OCI-LY7 (cell line): Measurements from ENCODE around the gene IQCB1. TPM values are rescaled to one million over a fixed set of nuclear protein-coding genes. Genes with fewer than 3 reads are reported as not detected.

ENCODE experiments used
- BruUV-seq: library from RNA; stranded (reverse); fragments of 400-500 nt; replicated peaks from 2 replicates; lab custom pipeline; 2021; lab: Mats Ljungman, UMichigan
- CTCF ChIA-PET: fragments of 300-600 bp; sonication (Branson Sonifier 250); formaldehyde crosslinking; loops from one replicate; lab custom pipeline; 2022; ENCODE audit warnings: antibody characterized with exemption; ENCODE audit not compliant: unreplicated experiment; lab: Charles Lee
- POLR2A ChIA-PET: fragments of 300-600 bp; sonication (Branson Sonifier 250); formaldehyde crosslinking; loops from one replicate; lab custom pipeline; 2022; ENCODE audit warnings: antibody characterized with exemption; lab: Charles Lee
- DNase-seq: peaks from one replicate; pipeline ENCODE4 v3.0.0-alpha.2; 2015; ENCODE audit warnings: low spot score
- H2AFZ ChIP-seq: fragments of 200-600 bp; sonication (generic), shearing (Covaris generic); 2 replicates; pipeline ENCODE4 v1.6.1; 2014; ENCODE audit warnings: mild to moderate bottlenecking, antibody characterized with exemption, low read length, moderate library complexity
- H3K27ac ChIP-seq: fragments of 200-600 bp; sonication (generic); 2 replicates; pipeline ENCODE4 v1.5.1; 2014; ENCODE audit warnings: mixed run types, low read depth, mild to moderate bottlenecking, moderate library complexity, low read length, inconsistent platforms; ENCODE audit not compliant: poor library complexity, severe bottlenecking
- H3K36me3 ChIP-seq: fragments of 200-600 bp; sonication (generic); 2 replicates; pipeline ENCODE4 v1.6.1; 2014; ENCODE audit warnings: mild to moderate bottlenecking, antibody characterized with exemption, low read length, moderate library complexity, mixed read lengths; ENCODE audit not compliant: insufficient read depth
- H3K4me1 ChIP-seq: fragments of 200-600 bp; sonication (generic); 2 replicates; pipeline ENCODE4 v1.5.1; 2014; ENCODE audit warnings: mild to moderate bottlenecking, low read length; ENCODE audit not compliant: insufficient read depth, poor library complexity, severe bottlenecking
- H3K4me2 ChIP-seq: fragments of 200-600 bp; sonication (generic); 2 replicates; pipeline ENCODE4 v1.6.1; 2014; ENCODE audit warnings: mild to moderate bottlenecking, low read length
- H3K4me3 ChIP-seq: fragments of 200-600 bp; sonication (generic); 2 replicates; pipeline ENCODE4 v1.5.1; 2014; ENCODE audit warnings: mild to moderate bottlenecking, low read depth, low read length; ENCODE audit not compliant: poor library complexity, severe bottlenecking
- H3K79me2 ChIP-seq: fragments of 200-600 bp; sonication (generic); 2 replicates; pipeline ENCODE4 v1.6.1; 2016; ENCODE audit warnings: low read depth, mild to moderate bottlenecking, low read length, moderate library complexity, mixed read lengths; ENCODE audit not compliant: insufficient read depth
- H3K9me2 ChIP-seq: fragments of 200-600 bp; sonication (generic); 2 replicates; pipeline ENCODE4 v1.6.1; 2016; ENCODE audit warnings: mild to moderate bottlenecking, low read length, mixed read lengths; ENCODE audit not compliant: insufficient read depth
- H3K9me3 ChIP-seq: fragments of 200-600 bp; sonication (generic); 2 replicates; pipeline ENCODE4 v1.6.1; 2014; ENCODE audit warnings: mild to moderate bottlenecking, mixed run types, low read length, mixed read lengths
- H4K20me1 ChIP-seq: fragments of 200-600 bp; sonication (generic); 2 replicates; pipeline ENCODE4 v1.6.1; 2014; ENCODE audit warnings: mild to moderate bottlenecking, antibody characterized with exemption, low read length, moderate library complexity, mixed read lengths; ENCODE audit not compliant: insufficient read depth
- EZH2phosphoT487 ChIP-seq: fragments of 200-600 bp; sonication (generic); IDR thresholded peaks from 2 replicates; pipeline ENCODE4 v1.6.1; 2018; ENCODE audit warnings: low read depth, borderline replicate concordance, mild to moderate bottlenecking, mixed run types, antibody characterized with exemption, low read length, moderate library complexity, mixed read lengths
- intact Hi-C: fragments of 100-400 bp; cut with micrococcal nuclease; formaldehyde crosslinking; loops from one replicate; pipeline ENCODE4 v1.10.0; 2022; ENCODE audit not compliant: unreplicated experiment
- total RNA-seq, 2 experiments: library from RNA; depleted of rRNA in 1 of 2; stranded (reverse); fragments of >200 nt in 1 of 2; shearing (Covaris generic) in 1 of 2; gene quantifications; 2 replicates each; pipeline ENCODE4 v1.2.3, GENCODE V29; 2014 to 2022
- TF ChIP-seq, protein P1 (sequence below): fragments of 200-600 bp; sonication (generic); conservative IDR thresholded peaks from 2 replicates; pipeline ENCODE4 v1.5.1; 2014; ENCODE audit warnings: mild to moderate bottlenecking, antibody characterized with exemption, low read length, moderate library complexity, mixed read lengths

Gene IQCB1
- total RNA-seq, 2 experiments from 2014 or later, result 77.5 to 100 TPM

DNA sequence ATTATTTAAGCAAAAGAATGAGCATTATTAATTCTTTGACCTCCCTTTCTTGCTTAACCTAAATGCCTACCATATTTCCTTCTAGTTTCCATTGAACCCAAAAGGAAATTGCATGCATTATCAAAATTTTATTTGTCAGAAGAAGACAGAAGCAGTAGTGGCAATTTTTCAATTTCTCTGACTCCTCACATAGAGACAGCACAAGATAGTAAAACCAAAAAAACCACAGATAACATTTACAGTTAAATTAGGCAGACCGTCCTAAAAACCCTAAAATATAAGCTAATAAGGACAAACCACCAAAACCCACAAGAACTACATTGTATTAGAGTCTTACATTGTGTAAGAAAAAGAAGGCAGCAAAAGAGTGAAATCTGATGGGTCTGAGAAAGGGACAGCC lies 112.4 kb downstream of the IQCB1 start:
- no TSS peak for BruUV-seq
- Histone ChIP-seq H3K4me2 (no peak overlapping the region), H3K36me3 (peaks cover 69% of the 10 kb centered on the region), H2AFZ (no peak overlapping the region), H3K9me3 (no peaks in the 10 kb centered on the region), H4K20me1 (no peaks in the 10 kb centered on the region), H3K79me2 (no peaks in the 10 kb centered on the region), H3K4me1 (peaks cover 4% of the 10 kb centered on the region), H3K27ac (no peak overlapping the region), H3K9me2 (no peaks in the 10 kb centered on the region), H3K4me3 (no peak overlapping the region)
- no peak for DNase-seq
- ChIA-PET POLR2A (no interaction called here), CTCF (no interaction called here)
- intact Hi-C loops, result no loop called here
- TF ChIP-seq, protein P1, sequence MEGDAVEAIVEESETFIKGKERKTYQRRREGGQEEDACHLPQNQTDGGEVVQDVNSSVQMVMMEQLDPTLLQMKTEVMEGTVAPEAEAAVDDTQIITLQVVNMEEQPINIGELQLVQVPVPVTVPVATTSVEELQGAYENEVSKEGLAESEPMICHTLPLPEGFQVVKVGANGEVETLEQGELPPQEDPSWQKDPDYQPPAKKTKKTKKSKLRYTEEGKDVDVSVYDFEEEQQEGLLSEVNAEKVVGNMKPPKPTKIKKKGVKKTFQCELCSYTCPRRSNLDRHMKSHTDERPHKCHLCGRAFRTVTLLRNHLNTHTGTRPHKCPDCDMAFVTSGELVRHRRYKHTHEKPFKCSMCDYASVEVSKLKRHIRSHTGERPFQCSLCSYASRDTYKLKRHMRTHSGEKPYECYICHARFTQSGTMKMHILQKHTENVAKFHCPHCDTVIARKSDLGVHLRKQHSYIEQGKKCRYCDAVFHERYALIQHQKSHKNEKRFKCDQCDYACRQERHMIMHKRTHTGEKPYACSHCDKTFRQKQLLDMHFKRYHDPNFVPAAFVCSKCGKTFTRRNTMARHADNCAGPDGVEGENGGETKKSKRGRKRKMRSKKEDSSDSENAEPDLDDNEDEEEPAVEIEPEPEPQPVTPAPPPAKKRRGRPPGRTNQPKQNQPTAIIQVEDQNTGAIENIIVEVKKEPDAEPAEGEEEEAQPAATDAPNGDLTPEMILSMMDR, result no peak
- no peak for TF ChIP-seq EZH2phosphoT487

DNA sequence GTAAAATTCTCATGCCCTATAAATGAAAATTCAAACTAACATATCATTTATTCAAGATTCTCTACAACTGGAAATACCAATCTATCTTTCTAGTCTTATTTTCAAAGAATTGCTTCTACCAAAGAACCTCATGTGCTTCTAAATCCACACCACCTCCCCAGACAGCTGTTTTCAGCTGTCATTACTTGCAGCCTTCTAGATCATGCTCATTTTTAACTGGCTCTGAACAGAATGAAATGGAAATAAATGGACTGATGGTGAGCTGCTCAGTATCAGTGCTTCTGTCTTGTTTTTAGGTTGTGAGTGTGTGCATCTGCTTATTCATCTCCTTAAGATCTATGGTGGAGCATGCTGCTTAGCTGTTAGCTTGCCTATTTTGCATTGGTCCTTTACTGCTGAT lies 114.7 kb downstream of the IQCB1 start:
- Histone ChIP-seq H3K4me3 (no peak overlapping the region), H3K4me2 (no peak overlapping the region), H2AFZ (no peak overlapping the region), H3K79me2 (no peaks in the 10 kb centered on the region), H3K36me3 (peaks cover 76% of the 10 kb centered on the region), H3K4me1 (peaks cover 4% of the 10 kb centered on the region), H4K20me1 (no peaks in the 10 kb centered on the region), H3K9me2 (no peaks in the 10 kb centered on the region), H3K9me3 (no peaks in the 10 kb centered on the region), H3K27ac (no peak overlapping the region)
- intact Hi-C loops, result no loop called here
- no peak for DNase-seq
- POLR2A ChIA-PET, result interaction anchor here (1.2 to 1.3 kb wide), 3 partner anchors 8 to 23 kb away, joined by 4 read pairs; no protein-coding TSS in a partner anchor
- TSS peak; percentile 44 for BruUV-seq
- TF ChIP-seq EZH2phosphoT487, result no peak
- TF ChIP-seq, protein P1, result no peak
- CTCF ChIA-PET, result no interaction called here

Other genes with a start within 250 kb of the IQCB1 start
- gene FBXO40, start 241.7 kb downstream of the IQCB1 start, total RNA-seq (2014; rRNA removed; shearing (Covaris generic)), result not detected in 2 replicates
- not detected in 2 replicates for gene FBXO40, start 241.7 kb downstream of the IQCB1 start, total RNA-seq (2022)
- gene HCLS1, start 174.2 kb downstream of the IQCB1 start, total RNA-seq (2014; rRNA removed; shearing (Covaris generic)), result 124 and 167 TPM in 2 replicates
- 235 and 241 TPM in 2 replicates for gene HCLS1, start 174.2 kb downstream of the IQCB1 start, total RNA-seq (2022)
- gene GOLGB1, start 85.3 kb downstream of the IQCB1 start, total RNA-seq (2014; rRNA removed; shearing (Covaris generic)), result 11.5 and 15.4 TPM in 2 replicates
- 30.3 and 32.1 TPM in 2 replicates for gene GOLGB1, start 85.3 kb downstream of the IQCB1 start, total RNA-seq (2022)
- gene EAF2, start 149 bp upstream of the IQCB1 start, total RNA-seq (2014; rRNA removed; shearing (Covaris generic)), result 66.3 and 78.1 TPM in 2 replicates
- gene EAF2, start 149 bp upstream of the IQCB1 start, total RNA-seq (2022), result 131 and 132 TPM in 2 replicates
- 14.0 and 15.1 TPM in 2 replicates for gene SLC15A2, start 59.3 kb upstream of the IQCB1 start, total RNA-seq (2014; rRNA removed; shearing (Covaris generic))
- 15.2 and 25.3 TPM in 2 replicates for gene SLC15A2, start 59.3 kb upstream of the IQCB1 start, total RNA-seq (2022)
- 1.1 and 2.4 TPM in 2 replicates for gene ILDR1, start 187.2 kb upstream of the IQCB1 start, total RNA-seq (2014; rRNA removed; shearing (Covaris generic))
- 2.5 and 2.6 TPM in 2 replicates for gene ILDR1, start 187.2 kb upstream of the IQCB1 start, total RNA-seq (2022)
- gene CD86, start 220.3 kb upstream of the IQCB1 start, total RNA-seq (2014; rRNA removed; shearing (Covaris generic)), result 10.8 and 13.5 TPM in 2 replicates
- 18.9 and 22.2 TPM in 2 replicates for gene CD86, start 220.3 kb upstream of the IQCB1 start, total RNA-seq (2022)